HT-29 (cell line): Measurements from ENCODE around the gene TMEM237. TPM values are rescaled to one million over a fixed set of nuclear protein-coding genes. Genes with fewer than 3 reads are reported as not detected.

ENCODE experiments used
- small RNA-seq: library from RNA; depleted of rRNA; stranded (forward); fragments of <200 nt; gene quantifications from one replicate; pipeline ENCODE3, GENCODE V24; 2014
- total RNA-seq: library from RNA; depleted of rRNA; stranded (reverse); fragments of >200 nt; shearing (Covaris generic); gene quantifications from 2 replicates; pipeline ENCODE4 v1.2.3, GENCODE V29; 2014; rRNA removed

TMEM237 gene
- total RNA-seq, 1 experiment from 2014 or later, result 6.0 TPM

Small RNA genes lying within 50 kb of the gene (small RNA-seq; reads per million reads assigned to genes)
- not detected for gene RNU6-651P

Other genes starting within 250 kb of the TMEM237 start
- 6.8 and 10.0 TPM in 2 replicates for gene TRAK2, start 192.0 kb downstream of the TMEM237 start, total RNA-seq
- 7.6 and 8.1 TPM in 2 replicates for gene STRADB, start 191.8 kb downstream of the TMEM237 start, total RNA-seq
- not detected in 2 replicates for gene MPP4, start 55.1 kb upstream of the TMEM237 start, total RNA-seq
- 8.9 and 13.4 TPM in 2 replicates for gene ALS2, start 137.4 kb upstream of the TMEM237 start, total RNA-seq
- not detected in 2 replicates for gene CDK15, start 163.0 kb upstream of the TMEM237 start, total RNA-seq